Lower leg skin (tissue), 3 donors: ENCODE data around the gene GPR132.

ENCODE experiments used
- CTCF ChIP-seq, 3 donors: fragments of 450-650 bp; IDR thresholded peaks; one replicate each; pipeline ENCODE4 v1.5.1; 2016; ENCODE audit warnings: antibody characterized with exemption in 3 of 3, mild to moderate bottlenecking in 3 of 3, moderate library complexity in 2 of 3
- POLR2A ChIP-seq, 2 donors: fragments of 450-650 bp; IDR thresholded peaks; one replicate each; pipeline ENCODE4 v1.6.1; 2016 to 2017; ENCODE audit warnings: antibody characterized with exemption in 2 of 2, mild to moderate bottlenecking in 1 of 2, moderate library complexity in 1 of 2

GRCh38 chr14:105078294-105078693 lies 13.1 kb upstream of the GPR132 start:
- TF ChIP-seq CTCF (IDR thresholded peaks at IDR 0.05), result no peak
- no peak for TF ChIP-seq POLR2A (IDR thresholded peaks at IDR 0.05)
